ENCODE results near the gene MBTD1. TPM values are rescaled to one million over a fixed set of nuclear protein-coding genes. Genes with fewer than 3 reads are reported as not detected.
"Not testable (repeated sequence)": the region's sequence is repeated elsewhere in the genome, so short reads cannot be mapped to it uniquely, and the experiment has no call there.

The MBTD1 gene
- 17.1 TPM for total RNA-seq

DNA sequence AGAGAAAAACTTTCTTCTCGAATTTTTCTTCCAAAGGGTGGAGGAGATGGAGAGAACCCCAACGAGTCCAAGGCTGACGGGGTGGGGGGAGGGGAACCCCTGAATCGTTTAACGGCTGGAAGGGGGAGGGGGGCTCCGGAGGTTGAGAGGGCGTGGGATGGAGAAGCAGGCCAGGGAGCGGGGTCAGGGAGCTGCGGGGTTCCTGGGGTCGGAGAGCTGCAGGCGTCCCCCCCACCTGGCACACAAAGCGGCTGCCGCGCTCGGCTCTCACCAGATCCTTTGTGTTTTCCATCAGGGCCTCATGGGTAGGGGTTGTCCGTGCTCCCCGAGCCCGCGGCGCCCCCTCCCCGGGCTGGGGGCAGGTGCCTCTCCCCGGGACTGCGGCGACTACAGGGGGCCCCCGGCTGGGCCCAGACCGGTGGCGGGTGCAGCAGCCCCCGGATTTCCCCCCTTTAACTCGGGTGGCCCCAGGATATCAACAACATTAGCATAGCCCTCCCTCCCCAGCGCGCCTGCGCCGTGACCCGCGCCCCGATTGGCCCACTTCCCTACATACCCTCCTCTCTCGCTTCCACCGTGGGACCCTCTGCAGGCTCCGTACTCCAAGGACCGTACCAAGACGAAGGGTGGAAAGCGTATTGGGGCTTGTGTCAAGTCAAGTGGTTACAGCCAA is at the start of gene MBTD1:
Gene MBTD1 (minus strand): TSS at position 486 of the 673 bp plus-strand sequence. CDS start 34,888 bp downstream, outside the sequence.
- DNase-seq (ENCODE audit: low spot score) = peak; percentile 95

DNA sequence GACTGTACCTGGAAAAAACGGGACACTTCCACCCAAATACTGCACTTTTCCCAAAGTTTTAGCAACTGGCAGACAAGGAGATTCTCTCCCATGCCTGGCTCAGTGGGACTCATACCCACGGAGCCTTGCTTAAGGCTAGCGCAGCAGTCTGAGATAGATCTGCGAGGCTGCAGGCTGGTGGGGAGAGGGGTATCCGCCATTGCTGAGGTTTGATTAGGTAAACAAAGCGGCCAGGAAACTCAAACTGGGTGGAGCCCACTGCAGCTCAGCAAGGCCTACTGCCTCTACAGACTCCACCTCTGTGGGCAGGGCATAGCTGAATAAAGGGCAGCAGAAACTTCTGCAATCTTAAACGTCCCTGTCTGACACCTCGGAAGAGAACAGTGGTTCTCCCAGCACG is 45.3 kb upstream of the MBTD1 start:
- DNase-seq (ENCODE audit: low spot score) = no peak

DNA sequence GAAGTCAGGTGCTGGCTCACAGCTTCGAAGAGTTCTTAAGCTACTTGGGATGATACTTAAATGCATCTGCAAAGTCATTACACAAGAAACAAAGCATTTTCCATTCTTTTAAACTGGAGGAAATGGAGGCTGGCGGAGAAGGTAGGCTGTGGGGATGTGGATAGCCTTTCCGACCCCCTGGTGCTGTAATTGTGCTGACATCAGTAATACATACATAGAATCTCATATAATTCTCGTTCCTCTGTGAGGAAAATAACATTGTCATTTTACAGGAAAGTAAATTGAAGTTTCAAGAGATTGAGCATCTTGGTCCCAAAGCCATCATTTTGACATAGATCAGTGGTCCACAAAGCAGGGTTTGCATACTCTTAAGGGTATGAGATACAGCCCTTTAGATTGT is 40.0 kb upstream of the MBTD1 start:
- no peak for DNase-seq (ENCODE audit: low spot score)

DNA sequence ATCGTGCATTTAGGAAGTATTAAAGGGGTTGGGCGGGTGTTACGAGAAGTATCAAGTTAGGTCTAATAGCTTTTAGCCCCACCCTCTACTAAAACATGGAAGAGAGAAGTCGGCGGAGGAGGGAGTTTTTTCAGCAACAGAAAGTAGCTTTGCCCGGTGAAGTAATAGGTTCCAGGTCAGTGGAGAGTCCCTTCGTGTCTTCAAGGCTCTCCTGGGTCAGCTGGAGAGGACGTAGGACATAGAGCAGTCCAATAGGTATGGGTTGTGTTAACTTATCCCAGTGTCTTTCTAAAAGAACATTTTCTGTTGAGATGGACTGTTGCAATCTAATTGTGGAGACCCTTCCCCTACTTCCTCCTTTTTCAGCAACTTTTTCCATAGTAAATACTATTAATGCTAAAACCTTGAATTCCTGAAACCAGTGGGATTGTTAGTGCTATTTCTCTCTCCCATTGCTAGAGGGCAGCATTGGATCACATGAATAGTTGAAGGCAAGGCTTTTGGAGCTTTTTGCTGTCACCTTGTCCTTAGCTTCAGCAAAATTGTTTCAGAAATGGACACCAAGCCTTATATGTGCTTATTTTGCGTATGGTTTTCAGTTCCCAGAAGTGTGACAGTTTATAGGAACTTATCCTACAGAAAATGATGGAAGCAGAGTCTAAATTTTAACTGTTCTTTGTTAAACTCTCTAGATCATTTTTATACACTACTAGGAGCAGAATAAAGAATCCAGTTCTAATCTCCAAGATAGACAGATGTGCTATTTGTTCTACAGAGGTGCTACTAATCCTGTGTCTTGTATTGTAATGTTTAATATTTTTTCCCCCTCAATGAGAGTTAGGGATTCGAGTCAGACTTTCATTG is 38.9 kb upstream of the MBTD1 start:
- no peak for DNase-seq (ENCODE audit: low spot score)

DNA sequence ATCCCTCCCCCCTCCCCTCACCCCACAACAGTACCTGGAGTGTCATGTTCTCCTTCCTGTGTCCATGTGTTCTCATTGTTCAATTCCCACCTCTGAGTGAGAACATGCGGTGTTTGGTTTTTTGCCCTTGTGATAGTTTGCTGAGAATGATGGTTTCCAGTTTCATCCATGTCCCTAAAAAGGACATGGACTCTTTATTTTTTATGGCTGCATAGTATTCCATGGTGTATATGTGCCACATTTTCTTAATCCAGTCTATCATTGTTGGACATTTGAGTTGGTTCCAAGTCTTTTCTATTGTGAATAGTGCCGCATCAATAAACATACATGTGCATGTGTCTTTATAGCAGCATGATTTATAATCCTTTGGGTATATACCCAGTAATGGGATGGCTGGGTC is 34.5 kb upstream of the MBTD1 start:
- not testable (repeated sequence) for DNase-seq (ENCODE audit: low spot score)

DNA sequence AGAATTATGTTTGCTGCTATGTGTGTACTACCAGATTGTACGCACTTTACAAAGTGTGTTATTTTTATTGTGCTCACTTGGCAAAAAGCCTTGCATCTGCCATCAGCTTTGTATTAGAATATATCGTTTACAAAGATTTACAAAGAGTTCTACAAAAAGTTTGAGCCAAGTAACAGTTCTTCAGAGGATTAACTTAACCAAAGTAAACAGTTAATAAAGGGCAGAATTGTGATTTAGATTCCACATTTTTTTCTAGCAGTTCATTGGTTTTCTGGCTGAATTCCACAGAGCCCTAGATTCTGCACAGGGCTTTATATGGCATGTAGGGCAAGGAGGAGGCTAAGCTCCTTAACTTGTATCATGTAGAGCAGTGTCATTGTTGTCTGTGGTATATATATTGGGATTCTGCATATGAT is 29.9 kb upstream of the MBTD1 start:
- no peak for DNase-seq (ENCODE audit: low spot score)

DNA sequence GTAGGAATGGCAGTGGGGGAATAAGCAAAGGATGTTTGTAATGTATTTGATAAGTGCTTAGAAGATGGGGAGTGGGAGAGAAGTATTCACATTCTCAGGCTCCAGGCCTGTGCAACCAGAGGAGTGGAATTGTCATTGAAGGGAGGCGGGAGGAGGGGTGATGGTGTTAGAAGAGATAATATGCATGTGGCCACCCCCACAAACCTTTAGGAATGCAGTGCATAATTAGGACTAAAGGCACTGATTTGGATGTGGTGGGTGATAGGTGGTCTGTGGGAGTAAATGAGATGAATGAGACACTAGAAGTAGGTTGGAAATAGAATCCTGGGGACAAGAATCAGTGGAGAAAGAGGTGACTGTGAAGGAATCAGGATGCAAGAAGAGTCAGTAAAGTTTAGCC is 27.6 kb upstream of the MBTD1 start:
- no peak for DNase-seq (ENCODE audit: low spot score)

DNA sequence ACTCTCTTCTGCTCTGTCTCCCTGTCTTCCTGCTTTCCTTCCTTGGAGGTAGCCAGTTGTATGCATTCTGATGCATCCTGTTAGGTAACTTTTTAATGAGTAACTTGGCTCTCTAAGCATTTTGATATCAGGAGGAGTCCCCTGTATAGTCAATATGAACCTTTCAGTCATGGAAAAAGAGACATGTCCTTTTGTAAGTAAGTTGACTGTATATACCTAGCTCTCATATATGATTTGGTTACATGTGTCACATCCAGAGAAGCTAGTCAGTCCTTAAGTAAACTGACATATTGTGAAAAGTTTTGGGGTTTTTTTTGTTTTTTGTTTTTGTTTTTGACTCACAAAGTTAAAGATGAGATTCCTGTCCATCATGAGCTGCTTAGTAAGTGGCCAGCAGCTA is 19.3 kb upstream of the MBTD1 start:
- no peak for DNase-seq (ENCODE audit: low spot score)

DNA sequence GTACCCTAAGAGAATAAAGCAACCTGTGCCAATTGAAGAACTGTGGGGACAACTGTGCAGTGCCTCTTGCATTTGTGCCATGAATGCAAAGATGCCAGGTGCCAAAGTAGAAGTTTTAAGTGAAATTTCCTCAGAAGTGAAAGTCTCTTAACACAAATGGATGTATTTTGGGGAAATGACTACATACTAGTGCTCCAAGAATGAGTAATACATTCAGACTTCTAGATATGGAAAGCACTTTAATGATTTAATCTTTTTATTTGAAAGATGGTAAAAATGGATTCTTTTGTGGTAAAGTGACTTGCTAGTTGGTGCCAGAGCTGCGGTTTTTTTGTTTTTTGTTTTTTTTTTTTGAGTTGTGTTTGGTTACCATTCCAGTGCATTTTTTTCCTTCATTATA is 15.5 kb upstream of the MBTD1 start:
- DNase-seq (ENCODE audit: low spot score) = no peak

DNA sequence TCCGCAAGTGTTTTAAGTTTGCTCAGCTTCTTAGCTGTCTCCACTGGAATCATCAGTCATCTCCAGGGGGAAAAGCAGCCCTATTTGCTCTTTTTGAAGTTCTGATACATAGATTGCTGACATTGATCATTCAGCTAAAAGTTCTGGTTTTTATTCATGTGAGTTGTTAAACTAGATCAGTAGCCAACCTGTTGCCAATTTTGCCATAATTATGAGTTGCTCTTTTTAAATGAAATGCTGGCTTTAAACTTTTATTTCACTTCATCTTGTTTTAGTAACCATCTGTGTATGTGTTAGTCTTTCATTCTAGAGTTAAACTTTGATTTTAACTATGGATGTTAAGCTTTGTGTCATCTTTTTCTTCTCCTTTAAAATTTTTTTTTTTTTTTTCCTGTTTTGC is 13.0 kb upstream of the MBTD1 start:
- DNase-seq (ENCODE audit: low spot score) = no peak

DNA sequence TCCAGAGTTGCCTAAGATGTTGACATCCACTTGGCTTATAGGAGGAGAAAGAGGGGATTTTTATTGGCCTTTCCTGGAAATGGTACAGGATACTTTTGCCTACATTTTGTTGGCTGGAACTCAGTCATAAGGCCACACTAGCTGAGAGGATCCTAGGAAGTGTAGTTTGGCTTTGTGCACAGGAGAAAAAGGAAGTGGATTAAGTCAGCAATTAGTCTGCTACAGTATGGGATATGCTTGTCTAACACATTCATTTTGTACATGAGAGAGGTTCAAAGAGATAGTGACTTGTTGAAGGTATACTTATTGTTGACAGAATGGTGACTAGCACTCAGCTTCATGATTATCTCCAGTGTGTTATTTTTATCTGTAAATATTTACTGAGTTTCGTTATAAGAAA is 10.8 kb upstream of the MBTD1 start:
- DNase-seq (ENCODE audit: low spot score) = no peak

DNA sequence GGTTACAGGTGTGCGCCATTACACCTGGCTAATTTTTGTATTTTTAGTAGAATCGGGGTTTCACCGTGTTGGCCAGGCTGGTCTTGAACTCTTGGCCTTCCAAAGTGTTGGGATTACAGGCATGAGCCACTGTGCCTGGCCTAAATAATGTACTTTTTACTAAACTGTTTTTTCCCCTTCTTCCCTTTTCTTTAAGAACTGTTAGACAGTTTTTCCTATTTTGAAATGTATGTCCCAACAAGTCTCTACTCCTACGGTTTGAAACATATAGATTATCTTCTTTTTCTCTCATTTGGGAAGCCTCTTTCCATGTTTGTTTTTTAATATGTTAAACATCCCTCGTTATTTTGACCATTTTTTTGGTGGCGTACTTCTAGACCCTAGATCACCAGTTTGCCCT is 10.1 kb upstream of the MBTD1 start:
- no peak for DNase-seq (ENCODE audit: low spot score)

DNA sequence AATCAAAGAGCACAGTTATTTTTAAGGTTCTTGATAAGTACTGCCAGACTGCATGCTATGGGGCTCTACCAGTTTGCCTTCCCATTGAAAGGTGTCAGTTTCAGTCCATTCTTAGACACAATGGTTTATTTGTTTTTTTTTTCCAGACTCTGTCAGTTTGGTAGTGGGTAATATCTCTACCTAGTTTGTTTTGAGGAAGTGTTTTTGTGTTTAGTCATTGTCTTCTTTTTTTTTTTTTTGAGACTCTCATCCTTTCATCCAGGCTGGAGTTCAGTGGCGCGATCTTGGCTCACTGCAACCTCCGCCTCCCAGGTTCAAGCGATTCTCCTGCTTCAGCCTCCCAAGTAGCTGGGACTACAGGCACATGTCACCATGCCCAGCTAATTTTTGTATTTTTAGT is 4.6 kb upstream of the MBTD1 start:
- not testable (repeated sequence) for DNase-seq (ENCODE audit: low spot score)

DNA sequence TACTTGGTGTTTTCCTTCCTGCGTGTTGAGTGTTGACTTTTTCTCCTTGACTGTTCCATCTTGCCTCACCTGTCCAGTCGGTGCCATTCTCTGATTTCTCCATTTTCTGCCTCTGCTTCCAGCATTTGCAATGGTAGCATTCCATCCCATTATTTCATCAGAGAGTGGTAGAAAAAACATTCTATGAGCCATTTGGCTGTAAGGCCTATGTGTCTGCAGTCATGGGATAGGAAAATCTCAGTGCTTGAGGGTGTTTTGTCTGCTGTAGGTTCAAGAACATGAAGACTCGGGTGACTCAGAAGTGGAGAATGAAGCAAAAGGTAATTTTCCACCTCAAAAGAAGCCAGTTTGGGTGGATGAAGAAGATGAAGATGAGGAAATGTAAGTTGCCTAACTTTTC is 3.2 kb upstream of the MBTD1 start:
- no peak for DNase-seq (ENCODE audit: low spot score)

DNA sequence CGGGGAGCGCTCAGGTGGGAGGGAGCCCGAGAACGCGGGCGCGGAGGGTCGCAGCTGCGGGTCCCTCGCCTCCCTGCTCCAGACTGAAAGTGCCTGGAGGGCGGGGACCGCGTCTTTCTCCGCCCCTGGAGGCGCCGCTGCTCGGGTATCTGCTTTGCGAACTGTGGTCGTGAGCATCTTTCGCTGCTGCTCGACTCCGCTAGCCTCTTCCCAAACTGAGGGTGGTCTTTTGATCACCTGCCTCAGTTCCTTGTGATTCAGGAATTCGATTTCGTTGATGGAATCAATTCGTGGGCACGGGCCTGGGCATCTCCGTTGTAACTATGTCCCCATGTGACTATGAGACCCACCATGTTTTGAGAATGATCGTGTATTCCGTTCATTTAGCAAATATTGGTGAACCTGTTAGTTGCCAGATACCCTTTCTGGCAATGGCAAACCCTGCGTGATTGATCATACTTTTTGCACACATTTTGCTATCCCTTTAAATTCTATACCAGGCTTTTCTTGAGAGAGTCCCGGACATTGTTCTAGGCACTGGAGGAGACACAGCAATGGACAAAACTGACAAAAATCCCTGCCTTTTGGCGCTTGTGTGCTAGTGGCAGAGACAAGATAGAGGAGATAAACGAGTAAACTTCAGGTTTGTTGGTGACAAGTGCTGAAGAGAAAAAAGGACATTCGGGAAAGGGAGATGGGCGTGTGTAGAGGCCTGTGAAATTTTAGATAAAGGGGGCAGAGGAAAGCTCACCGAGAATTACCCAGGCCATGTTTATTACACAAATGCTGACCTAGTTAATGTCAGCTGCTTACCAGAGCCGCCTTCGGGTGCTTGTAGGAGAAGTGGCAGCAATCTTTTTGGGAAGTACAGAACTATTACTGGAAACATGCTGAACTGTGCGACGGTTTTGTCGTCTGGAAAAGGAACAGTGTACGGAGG is 1.4 kb upstream of the MBTD1 start:
- peak; percentile 47 for DNase-seq (ENCODE audit: low spot score)

DNA sequence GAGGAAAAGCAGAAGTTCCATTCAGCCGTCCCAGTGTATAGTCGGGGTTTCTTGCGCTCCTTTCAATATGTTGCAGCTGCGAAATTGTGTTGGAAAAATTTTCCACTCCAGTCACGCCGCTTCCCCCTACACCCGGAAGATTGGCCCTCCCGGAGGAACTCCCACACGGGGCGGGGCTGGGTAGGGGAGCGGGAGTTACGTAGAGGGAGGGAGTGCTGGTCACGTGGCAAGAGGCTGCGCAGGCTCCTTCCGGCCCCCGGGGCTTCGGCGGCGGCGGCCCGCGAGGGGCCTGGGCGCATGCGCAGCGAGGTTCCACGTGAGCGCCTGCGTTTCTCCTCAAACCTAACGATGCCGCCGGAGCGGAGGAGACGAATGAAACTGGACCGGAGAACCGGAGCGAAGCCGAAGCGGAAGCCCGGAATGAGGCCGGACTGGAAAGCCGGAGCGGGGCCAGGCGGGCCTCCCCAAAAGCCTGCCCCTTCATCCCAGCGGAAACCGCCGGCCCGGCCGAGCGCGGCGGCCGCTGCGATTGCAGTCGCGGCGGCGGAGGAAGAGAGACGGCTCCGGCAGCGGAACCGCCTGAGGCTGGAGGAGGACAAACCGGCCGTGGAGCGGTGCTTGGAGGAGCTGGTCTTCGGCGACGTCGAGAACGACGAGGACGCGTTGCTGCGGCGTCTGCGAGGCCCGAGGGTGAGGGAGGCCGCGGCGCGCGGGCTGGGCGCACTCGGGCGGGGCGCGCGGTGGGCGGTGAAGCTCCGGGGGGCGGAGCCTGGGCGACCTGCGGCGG is 581 bp upstream of the MBTD1 start, which contains the start of gene UTP18:
Gene UTP18 (plus strand): TSS at position 310 of the 787 bp plus-strand sequence. CDS start 39 bp downstream, at position 349.
- DNase-seq (ENCODE audit: low spot score) = peak; percentile 97

DNA sequence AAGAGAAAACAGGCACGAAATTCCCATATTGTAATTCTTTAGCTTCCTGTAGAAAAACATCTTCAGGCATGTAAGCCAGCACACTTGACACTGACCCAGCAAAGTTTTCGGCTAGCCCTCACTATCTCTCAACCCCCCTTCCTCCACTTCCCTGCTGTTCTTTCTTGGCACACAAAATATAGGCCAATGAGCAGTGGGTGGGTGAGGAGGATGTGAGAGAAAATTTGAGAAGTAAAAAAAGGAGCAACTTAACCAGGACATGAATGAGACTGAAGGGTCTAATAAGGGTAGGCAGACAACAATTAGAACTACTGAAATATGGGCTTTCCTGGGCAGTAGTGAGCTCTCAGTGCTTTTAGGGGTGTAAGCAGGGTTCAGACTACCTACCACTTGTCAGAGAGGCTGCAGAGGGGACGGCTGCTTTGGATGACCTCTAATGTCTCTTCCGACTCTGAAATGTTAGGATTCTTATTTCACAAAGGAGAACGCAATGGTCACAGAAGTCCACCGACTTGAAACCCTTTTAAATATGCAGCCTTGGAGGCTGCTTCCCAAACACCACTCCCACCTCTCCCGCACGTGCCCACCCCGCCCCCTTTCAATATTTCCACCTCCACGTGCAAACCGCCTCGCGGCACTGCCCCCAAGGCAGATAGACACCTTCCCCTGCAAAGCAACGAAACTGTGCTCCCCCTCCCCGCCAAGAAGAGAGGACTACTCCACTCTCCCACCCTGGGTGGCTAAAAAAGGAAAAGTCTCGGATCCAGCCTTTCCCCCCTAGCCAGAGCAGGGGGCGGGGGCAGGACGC is 889 bp downstream of the MBTD1 start:
- no peak for DNase-seq (ENCODE audit: low spot score)

DNA sequence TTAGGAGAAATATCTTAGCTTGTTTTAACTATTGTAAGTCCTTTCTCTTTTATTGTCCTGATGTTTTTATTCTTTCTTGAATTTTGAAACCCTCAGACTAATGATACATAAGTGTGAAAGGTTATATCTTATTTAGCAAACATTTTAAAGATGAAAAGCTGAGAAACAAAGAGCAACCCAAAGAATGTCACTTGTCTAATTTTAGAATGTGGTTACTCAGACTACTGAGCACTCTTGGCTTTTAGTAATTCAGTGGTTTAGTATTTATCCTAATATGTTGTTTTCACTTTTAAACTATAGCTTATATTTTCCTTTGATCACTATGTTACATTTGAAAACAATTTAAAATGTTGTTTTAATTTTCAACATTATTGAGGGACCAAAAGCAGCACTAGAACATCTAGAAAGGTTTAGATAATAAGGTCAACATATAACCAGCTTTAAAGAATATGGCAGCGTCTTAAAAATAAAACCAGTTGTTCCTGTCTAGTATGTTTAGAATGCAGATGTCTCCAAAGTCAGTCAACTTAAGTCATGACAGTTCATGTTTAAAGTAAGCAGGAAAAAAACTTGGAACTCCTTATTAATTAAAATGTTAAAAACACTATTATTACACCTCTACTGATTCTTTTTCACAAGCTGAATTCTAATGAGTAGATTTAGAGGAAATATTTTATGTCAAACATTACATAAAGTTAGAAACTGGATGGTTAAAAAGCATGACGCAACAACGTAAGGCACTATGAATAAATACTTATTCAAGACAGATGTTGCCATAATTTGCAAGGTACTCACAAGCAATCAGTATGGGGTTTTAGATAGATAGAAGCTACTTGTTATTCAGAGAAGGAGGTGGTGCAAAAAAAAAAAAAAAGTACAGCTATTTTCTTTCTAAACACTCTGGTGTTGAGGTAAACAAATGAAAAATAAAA is 2.4 kb downstream of the MBTD1 start:
- DNase-seq (ENCODE audit: low spot score) = no peak

DNA sequence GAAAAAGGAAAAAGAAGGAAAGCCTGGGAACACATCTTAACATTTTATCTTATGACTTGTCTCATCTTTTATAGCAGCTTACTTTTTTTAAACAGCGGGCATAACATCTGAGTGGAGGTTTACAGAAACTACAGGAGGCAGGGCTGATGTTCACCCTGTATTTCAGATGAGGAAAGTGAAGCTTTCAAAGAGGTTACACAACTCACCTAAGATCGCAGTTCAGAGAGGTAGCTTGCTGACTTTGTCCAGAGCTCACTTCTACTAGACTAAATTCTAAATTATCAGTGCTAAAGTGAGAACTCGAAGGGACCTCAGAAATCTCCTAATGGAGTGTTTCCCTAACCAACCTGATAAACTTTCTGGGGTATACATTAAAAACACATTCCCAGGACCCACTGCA is 3.7 kb downstream of the MBTD1 start:
- no peak for DNase-seq (ENCODE audit: low spot score)

All from mucosa of gallbladder (tissue), 1 donor.